LoVo (cell line): ENCODE results near the gene TMEM14A.
"Not testable (repeated sequence)": the region's sequence is repeated elsewhere in the genome, so short reads cannot be mapped to it uniquely, and the experiment has no call there.

Experiments
- DNase-seq: peaks from one replicate; pipeline ENCODE4 v3.0.0-alpha.2; 2016; ENCODE audit warnings: low spot score

TMEM14A gene

GRCh38 chr6:52697903-52698302, 27.0 kb downstream of the TMEM14A start:
- no peak for DNase-seq

- DNase-seq, result no peak
These were observed 33.1 kb downstream of the TMEM14A start for GRCh38 chr6:52704060-52704459.

- DNase-seq, result not testable (repeated sequence)
These were observed 34.0 kb downstream of the TMEM14A start for GRCh38 chr6:52704781-52705502.

GRCh38 chr6:52706001-52706400, 35.1 kb downstream of the TMEM14A start:
- no peak for DNase-seq

- no peak for DNase-seq
These were observed 37.2 kb downstream of the TMEM14A start for GRCh38 chr6:52707963-52708680.

GRCh38 chr6:52712136-52712535, 41.2 kb downstream of the TMEM14A start:
- DNase-seq, result no peak

GRCh38 chr6:52714761-52715160, 43.8 kb downstream of the TMEM14A start:
- not testable (repeated sequence) for DNase-seq

- no peak for DNase-seq
These were observed 47.6 kb downstream of the TMEM14A start for GRCh38 chr6:52718550-52718949.

- no peak for DNase-seq
These were observed 49.4 kb downstream of the TMEM14A start for GRCh38 chr6:52720321-52720720.

GRCh38 chr6:52724042-52724405, 53.1 kb downstream of the TMEM14A start:
- no peak for DNase-seq

- DNase-seq, result peak; percentile 62
These were observed 53.7 kb downstream of the TMEM14A start for GRCh38 chr6:52724406-52725121.

- DNase-seq, result no peak
These were observed 54.2 kb downstream of the TMEM14A start for GRCh38 chr6:52725143-52725534.

GRCh38 chr6:52725535-52726192, 54.8 kb downstream of the TMEM14A start:
- DNase-seq, result peak; percentile 38

- no peak for DNase-seq
These were observed 55.3 kb downstream of the TMEM14A start for GRCh38 chr6:52726193-52726542.

- no peak for DNase-seq
These were observed 56.0 kb downstream of the TMEM14A start for GRCh38 chr6:52726741-52727535.

GRCh38 chr6:52727908-52728307, 57.0 kb downstream of the TMEM14A start:
- DNase-seq, result no peak

GRCh38 chr6:52728394-52728793, 57.5 kb downstream of the TMEM14A start:
- no peak for DNase-seq

GRCh38 chr6:52729576-52729975, 58.7 kb downstream of the TMEM14A start:
- DNase-seq, result no peak

- no peak for DNase-seq
These were observed 60.8 kb downstream of the TMEM14A start for GRCh38 chr6:52731719-52732118.

- no peak for DNase-seq
These were observed 62.3 kb downstream of the TMEM14A start for GRCh38 chr6:52733172-52733571.

GRCh38 chr6:52734072-52734471, 63.2 kb downstream of the TMEM14A start:
- DNase-seq, result no peak

GRCh38 chr6:52735071-52735470, 64.2 kb downstream of the TMEM14A start:
- DNase-seq, result no peak
